Activated effector memory CD4-positive, alpha-beta T cell treated with Interleukin-2 at 50 U/mL for 16 hours (primary cell): ENCODE results near the gene KIRREL3.

Experiments used
- DNase-seq: peaks from one replicate; pipeline ENCODE4 v3.0.0-alpha.2; 2020

Gene KIRREL3

GRCh38 chr11:126658306-126659056 lies 342.1 kb downstream of the KIRREL3 start:
- DNase-seq: no peak

- no peak for DNase-seq
These were observed 344.8 kb downstream of the KIRREL3 start for GRCh38 chr11:126655807-126656128.

GRCh38 chr11:126654886-126655806 lies 345.4 kb downstream of the KIRREL3 start:
- no peak for DNase-seq

- no peak for DNase-seq
These were observed 347.5 kb downstream of the KIRREL3 start for GRCh38 chr11:126653040-126653439.

- DNase-seq: no peak
These were observed 352.8 kb downstream of the KIRREL3 start for GRCh38 chr11:126647735-126648134.

GRCh38 chr11:126646701-126647557 lies 353.6 kb downstream of the KIRREL3 start:
- no peak for DNase-seq

- no peak for DNase-seq
These were observed 355.4 kb downstream of the KIRREL3 start for GRCh38 chr11:126645186-126645585.

- DNase-seq: no peak
These were observed 360.4 kb downstream of the KIRREL3 start for GRCh38 chr11:126640186-126640585.

GRCh38 chr11:126639692-126640091 lies 360.9 kb downstream of the KIRREL3 start:
- no peak for DNase-seq

GRCh38 chr11:126638648-126639047 lies 361.9 kb downstream of the KIRREL3 start:
- DNase-seq: no peak

GRCh38 chr11:126637795-126638175 lies 362.8 kb downstream of the KIRREL3 start:
- no peak for DNase-seq

- DNase-seq: no peak
These were observed 363.4 kb downstream of the KIRREL3 start for GRCh38 chr11:126636911-126637794.

- DNase-seq: no peak
These were observed 365.1 kb downstream of the KIRREL3 start for GRCh38 chr11:126635511-126635910.

GRCh38 chr11:126634963-126635362 lies 365.6 kb downstream of the KIRREL3 start:
- no peak for DNase-seq

- no peak for DNase-seq
These were observed 367.2 kb downstream of the KIRREL3 start for GRCh38 chr11:126633330-126633729.

GRCh38 chr11:126630893-126631798 lies 369.4 kb downstream of the KIRREL3 start:
- DNase-seq: no peak

GRCh38 chr11:126630488-126630887 lies 370.1 kb downstream of the KIRREL3 start:
- no peak for DNase-seq

- no peak for DNase-seq
These were observed 371.6 kb downstream of the KIRREL3 start for GRCh38 chr11:126628790-126629621.

GRCh38 chr11:126628450-126628789 lies 372.1 kb downstream of the KIRREL3 start:
- no peak for DNase-seq

- no peak for DNase-seq
These were observed 373.1 kb downstream of the KIRREL3 start for GRCh38 chr11:126627421-126627820.
